ENCODE data around the gene PSMC6. TPM values are rescaled to one million over a fixed set of nuclear protein-coding genes. Genes with fewer than 3 reads are reported as not detected.

The PSMC6 gene
- total RNA-seq, 3 donors from 2014 or later (not counting 1 experiment from before 2014, with no cell fraction given) = 148 to 160 (median 159) TPM

GRCh38 chr14:52693036-52693435, 14.0 kb upstream of the PSMC6 start:
- no peak for TF ChIP-seq CTCF (IDR thresholded peaks at IDR 0.05)
- Histone ChIP-seq H3K9me3 (ENCODE audit: control insufficient read depth, insufficient read depth, low read length) (no peaks in the 10 kb centered on the region), H3K4me3 (ENCODE audit: low read length) (no peak overlapping the region), H3K27ac (ENCODE audit: low read length) (no peak overlapping the region), H3K4me1 (ENCODE audit: control insufficient read depth, insufficient read depth, low read length) (peaks cover 18% of the 10 kb centered on the region), H3K27me3 (ENCODE audit: control insufficient read depth, insufficient read depth, low read length) (no peaks in the 10 kb centered on the region), H3K36me3 (ENCODE audit: control insufficient read depth, insufficient read depth, low read length) (no peaks in the 10 kb centered on the region)
- H3K27ac Mint-ChIP-seq = peak overlapping the region; percentile 2 to 66
- peak overlapping the region; percentile 17 for H3K4me3 Mint-ChIP-seq
- no peak for ATAC-seq
- no peaks in the 10 kb centered on the region for H3K27me3 Mint-ChIP-seq (ENCODE audit: low read depth in 2 of 2)
- intact Hi-C loops (cut with micrococcal nuclease) = no loop called here
- no peaks in the 10 kb centered on the region for H3K9me3 Mint-ChIP-seq
- DNase-seq = no peak
- 83% methylated on average over 3 of the region's 3 CpGs for WGBS (ENCODE audit: insufficient coverage)
- H3K36me3 Mint-ChIP-seq = no peaks in the 10 kb centered on the region
- peaks cover 44 to 48% of the 10 kb centered on the region in 2 donors for H3K4me1 Mint-ChIP-seq

GRCh38 chr14:52693532-52693931, 13.5 kb upstream of the PSMC6 start:
- no peaks in the 10 kb centered on the region for H3K36me3 Mint-ChIP-seq
- Histone ChIP-seq H3K9me3 (ENCODE audit: control insufficient read depth, insufficient read depth, low read length) (no peaks in the 10 kb centered on the region), H3K27ac (ENCODE audit: low read length) (no peak overlapping the region), H3K27me3 (ENCODE audit: control insufficient read depth, insufficient read depth, low read length) (no peaks in the 10 kb centered on the region), H3K4me3 (ENCODE audit: low read length) (no peak overlapping the region), H3K4me1 (ENCODE audit: control insufficient read depth, insufficient read depth, low read length) (peaks cover 18% of the 10 kb centered on the region), H3K36me3 (ENCODE audit: control insufficient read depth, insufficient read depth, low read length) (no peaks in the 10 kb centered on the region)
- no peaks in the 10 kb centered on the region for H3K9me3 Mint-ChIP-seq
- H3K27ac Mint-ChIP-seq = no peak overlapping the region
- WGBS (ENCODE audit: insufficient coverage) = 98% methylated on average over 7 of the region's 7 CpGs
- no peak for TF ChIP-seq CTCF (IDR thresholded peaks at IDR 0.05)
- ATAC-seq = no peak
- intact Hi-C loops (cut with micrococcal nuclease) = no loop called here
- DNase-seq = no peak
- H3K4me3 Mint-ChIP-seq = peak overlapping the region; percentile 57
- H3K27me3 Mint-ChIP-seq (ENCODE audit: low read depth in 2 of 2) = no peaks in the 10 kb centered on the region
- H3K4me1 Mint-ChIP-seq = peaks cover 44% of the 10 kb centered on the region in 2 donors

- Histone ChIP-seq H3K9me3 (ENCODE audit: control insufficient read depth, insufficient read depth, low read length) (no peaks in the 10 kb centered on the region), H3K36me3 (ENCODE audit: control insufficient read depth, insufficient read depth, low read length) (no peaks in the 10 kb centered on the region), H3K27me3 (ENCODE audit: control insufficient read depth, insufficient read depth, low read length) (no peaks in the 10 kb centered on the region), H3K4me3 (ENCODE audit: low read length) (peak overlapping the region; percentile 92), H3K4me1 (ENCODE audit: control insufficient read depth, insufficient read depth, low read length) (peaks cover 18% of the 10 kb centered on the region), H3K27ac (ENCODE audit: low read length) (peak overlapping the region; percentile 89)
- Mint-ChIP-seq H3K27me3 (ENCODE audit: low read depth in 2 of 2) (no peaks in the 10 kb centered on the region), H3K36me3 (no peaks in the 10 kb centered on the region), H3K4me1 (peaks cover 40 to 42% of the 10 kb centered on the region in 2 donors), H3K27ac (peak overlapping the region; percentile 90 to 93), H3K4me3 (peak overlapping the region; percentile 99), H3K9me3 (no peaks in the 10 kb centered on the region)
- 0% methylated on average over 46 of the region's 46 CpGs for WGBS (ENCODE audit: insufficient coverage)
- intact Hi-C loops (cut with micrococcal nuclease) = no loop called here
- ATAC-seq (peak; percentile 47 to 61 (median 53)), DNase-seq (peak; percentile 30 to 83)
- no peak for TF ChIP-seq CTCF (IDR thresholded peaks at IDR 0.05)
Observed at GRCh38 chr14:52694761-52695480, 12.1 kb upstream of the PSMC6 start.
